A549 (cell line): ENCODE results near the gene KRT40. TPM values are rescaled to one million over a fixed set of nuclear protein-coding genes. Genes with fewer than 3 reads are reported as not detected.

Source experiments
- ATAC-seq, 2 experiments: fragments of 200-7000 bp in 1 of 2; fragments of >200 bp in 1 of 2; cut with Nextera tagmentation in 1 of 2; cut with Tn5 transposase in 1 of 2; 3 replicates each; pipeline versions ENCODE4 v1.8.0 to v1.9.1; 2018 to 2020; ENCODE audit warnings: mild to moderate bottlenecking in 1 of 2, moderate library complexity in 1 of 2
- CTCF ChIA-PET: fragments of 300-600 bp; sonication (Branson Sonifier 250); formaldehyde crosslinking; extraction: SDS; loops from one replicate; lab custom pipeline; 2021; ENCODE audit warnings: antibody characterized with exemption, inconsistent platforms; lab: Yijun Ruan, JAX
- POLR2A ChIA-PET: fragments of 350-600 bp; formaldehyde crosslinking; extraction: SDS; loops from one replicate; lab custom pipeline; 2021; ENCODE audit warnings: antibody characterized with exemption, inconsistent platforms; lab: Yijun Ruan, JAX
- DNase-seq, 2 experiments: peaks; one replicate each; pipeline versions ENCODE4 v3.0.0 to v3.0.0-alpha.2; 2011 to 2016; ENCODE audit warnings: low read depth in 1 of 2, low spot score in 1 of 2
- FAIRE-seq: peaks from 2 replicates; lab custom pipeline; 2011; peaks lifted over from hg19 to GRCh38; lab: Jason Lieb, UNC
- H3K27ac ChIP-seq, 2 experiments: fragments of >200 bp; sonication (Bioruptor Twin); formaldehyde crosslinking; 3 replicates each; pipeline ENCODE4 v1.5.1; 2016 to 2017
- H3K4me1 ChIP-seq: fragments of >200 bp; sonication (Bioruptor Twin); formaldehyde crosslinking; 3 replicates; pipeline ENCODE4 v1.6.1; 2016
- H3K4me2 ChIP-seq: fragments of >200 bp; sonication (Bioruptor Twin); formaldehyde crosslinking; 3 replicates; pipeline ENCODE4 v1.6.1; 2016
- H3K4me3 ChIP-seq: fragments of >200 bp; sonication (Bioruptor Twin); formaldehyde crosslinking; 3 replicates; pipeline ENCODE4 v1.5.1; 2016
- H3K9me3 ChIP-seq: fragments of >200 bp; sonication (Bioruptor Twin); formaldehyde crosslinking; 3 replicates; pipeline ENCODE4 v1.6.1; 2016
- ATOH8 ChIP-seq: fragments of 250-450 bp; sonication (Bioruptor Pico); IDR thresholded peaks from 2 replicates; pipeline ENCODE4 v1.5.0; 2020; ENCODE audit warnings: low read depth, mild to moderate bottlenecking, moderate library complexity
- CEBPB ChIP-seq, 2 experiments: fragments of >200 bp in 1 of 2; sonication (Bioruptor Twin) in 1 of 2; formaldehyde crosslinking in 1 of 2; IDR thresholded peaks; 2 replicates each; pipeline ENCODE4 v1.6.1; 2012 to 2016
- CHD2 ChIP-seq: fragments of 150-350 bp; IDR thresholded peaks from 2 replicates; pipeline ENCODE4 v1.6.1; 2014; ENCODE audit warnings: low read length; ENCODE audit not compliant: partially characterized antibody
- E2F6 ChIP-seq: IDR thresholded peaks from 2 replicates; pipeline ENCODE4 v1.6.1; 2012; ENCODE audit warnings: low read depth, borderline replicate concordance
- HDAC2 ChIP-seq: fragments of 200-600 bp; sonication (generic); IDR thresholded peaks from 2 replicates; pipeline ENCODE4 v1.6.1; 2016
- HEYL ChIP-seq: fragments of 250-450 bp; sonication (Bioruptor Pico); IDR thresholded peaks from 2 replicates; pipeline ENCODE4 v1.8.0; 2021; ENCODE audit warnings: mild to moderate bottlenecking, moderate library complexity
- HMGXB4 ChIP-seq: fragments of 250-450 bp; sonication (Bioruptor Pico); IDR thresholded peaks from 2 replicates; pipeline ENCODE4 v1.5.0; 2021; ENCODE audit warnings: mild to moderate bottlenecking, moderate library complexity, borderline replicate concordance
- HOXA7 ChIP-seq: fragments of 250-450 bp; sonication (Bioruptor Pico); IDR thresholded peaks from 2 replicates; pipeline ENCODE4 v1.5.0; 2020; ENCODE audit warnings: mild to moderate bottlenecking, moderate library complexity
- JUNB ChIP-seq: fragments of >200 bp; sonication (Bioruptor Twin); formaldehyde crosslinking; IDR thresholded peaks from 2 replicates; pipeline ENCODE4 v1.6.1; 2016
- MAFK ChIP-seq: fragments of 450-650 bp; IDR thresholded peaks from 2 replicates; pipeline ENCODE4 v1.6.1; 2014; ENCODE audit not compliant: partially characterized antibody
- MAX ChIP-seq: IDR thresholded peaks from 2 replicates; pipeline ENCODE4 v1.6.1; 2012
- MAZ ChIP-seq: fragments of 150-350 bp; IDR thresholded peaks from 2 replicates; pipeline ENCODE4 v1.6.1; 2014; ENCODE audit warnings: antibody characterized with exemption, low read depth, low read length, borderline replicate concordance
- NR3C1 ChIP-seq: fragments of >200 bp; sonication (Bioruptor Twin); formaldehyde crosslinking; IDR thresholded peaks from 3 replicates; pipeline ENCODE4 v1.6.1; 2017
- PBX3 ChIP-seq: IDR thresholded peaks from 2 replicates; pipeline ENCODE4 v1.6.1; 2012
- POLR2AphosphoS2 ChIP-seq: conservative IDR thresholded peaks from 2 replicates; pipeline ENCODE4 v1.6.1; 2012; ENCODE audit warnings: low read length, improper control_type of control experiment, inconsistent platforms
- REST ChIP-seq: fragments of 200-600 bp; sonication (generic); IDR thresholded peaks from 2 replicates; pipeline ENCODE4 v1.6.1; 2016; ENCODE audit warnings: antibody characterized with exemption, mild to moderate bottlenecking, moderate library complexity
- RNF2 ChIP-seq: fragments of 200-600 bp; sonication (generic); IDR thresholded peaks from 2 replicates; pipeline ENCODE4 v1.6.1; 2016; ENCODE audit warnings: low read depth, mild to moderate bottlenecking, antibody characterized with exemption, moderate library complexity, borderline replicate concordance
- ZFP36 ChIP-seq: fragments of 450-650 bp; IDR thresholded peaks from 2 replicates; pipeline ENCODE4 v1.6.1; 2014; ENCODE audit warnings: borderline replicate concordance; ENCODE audit not compliant: partially characterized antibody
- ZSCAN20 ChIP-seq: fragments of 250-450 bp; sonication (Bioruptor Pico); IDR thresholded peaks from 2 replicates; pipeline ENCODE4 v1.8.0; 2022; ENCODE audit warnings: mild to moderate bottlenecking, moderate library complexity
- WGBS: methylation state at CpG from one replicate; pipeline ENCODE4 v1.1.6; 2017; ENCODE audit errors: missing lambda C conversion rate; 5-methylcytosine and 5-hydroxymethylcytosine counted together
- polyA plus RNA-seq, 4 experiments: library from polyadenylated mRNA; depleted of rRNA in 3 of 4; stranded (reverse); fragments of >200 nt; fragmentation: RNase III in 1 of 4; extraction: RNeasy Plus Mini Kit Qiagen cat#74134 plus additional on column Dnase treatment in 1 of 4; gene quantifications; 2 replicates in 3 of 4; 3 replicates in 1 of 4; pipeline ENCODE4 v1.2.3, GENCODE V29; 2011 to 2017

KRT40 gene
- polyA plus RNA-seq, 2 of the 4 experiments (the other 2 are of a cell fraction), result not detected

- POLR2A ChIA-PET, result no interaction called here
- no peak within 1 kb of the TSS for H3K4me2 ChIP-seq
- H3K27ac ChIP-seq, result no peak within 1 kb of the TSS
- no peak for DNase-seq
- TF ChIP-seq POLR2AphosphoS2 (no peak), CHD2 (no peak), ZFP36 (no peak)
- TF ChIP-seq, all 56 proteins: peak for 0
- no peak for FAIRE-seq
- Histone ChIP-seq H3K9me3 (no peaks in the 10 kb centered on the region), H3K4me3 (no peak within 1 kb of the TSS), H3K4me1 (no peaks in the 10 kb centered on the region)
- WGBS, result 71% methylated on average over 9 of the region's 9 CpGs
- no peak for ATAC-seq
- CTCF ChIA-PET, result interaction anchor here (1.1 to 1.2 kb wide), 2 partner anchors 13 to 725 kb away, joined by 3 to 5 read pairs; no protein-coding TSS in a partner anchor
Observed at GRCh38 chr17:40937384-40937819, 46.7 kb downstream of the KRT40 start, which contains the start of gene KRT23. KRT23 (minus strand) TSS chr17:40937646; CDS start chr17:40936603, 1,043 bp downstream.

- FAIRE-seq (no peak), ATAC-seq (no peak), DNase-seq (no peak)
- ChIA-PET CTCF (interaction anchor here (1.2 to 1.3 kb wide), 2 partner anchors 12 to 133 kb away, joined by 3 read pairs; no protein-coding TSS in a partner anchor), POLR2A (no interaction called here)
- no peaks in the 10 kb centered on the region for H3K9me3 ChIP-seq
- H3K27ac ChIP-seq, result no peak overlapping the region
- 81% methylated on average over 5 of the region's 5 CpGs for WGBS
- H3K4me3 ChIP-seq, result no peak overlapping the region
- TF ChIP-seq JUNB (no peak), CEBPB (IDR thresholded peaks at IDR 0.05) (no peak), HOXA7 (no peak), E2F6 (no peak), REST (no peak), ATOH8 (no peak), MAZ (no peak), MAX (no peak), HMGXB4 (CRISPR knock-in tag) (no peak), NR3C1 (no peak), CHD2 (no peak), HEYL (no peak), MAFK (no peak), ZSCAN20 (CRISPR knock-in tag) (no peak), PBX3 (no peak), RNF2 (no peak), HDAC2 (no peak)
- H3K4me1 ChIP-seq, result no peaks in the 10 kb centered on the region
- H3K4me2 ChIP-seq, result no peak overlapping the region
Observed at GRCh38 chr17:40936976-40937375, 47.1 kb downstream of the KRT40 start.
